HG03378 (cell line): Measurements from ENCODE around the gene C17orf100.
"Not testable (repeated sequence)": the region's sequence is repeated elsewhere in the genome, so short reads cannot be mapped to it uniquely, and the experiment has no call there.

Experiments used
- ATAC-seq: cut with Tn5 transposase; IDR thresholded peaks from one replicate; pipeline ENCODE4 v1.9.1; 2021; ENCODE audit warnings: mild to moderate bottlenecking, moderate library complexity; ENCODE audit not compliant: unreplicated experiment

C17orf100 gene

GRCh38 chr17:6688944-6689343 lies 37.4 kb downstream of the C17orf100 start:
- no peak for ATAC-seq

- no peak for ATAC-seq
These were observed 39.1 kb downstream of the C17orf100 start for GRCh38 chr17:6690641-6691040.

- no peak for ATAC-seq
These were observed 40.0 kb downstream of the C17orf100 start for GRCh38 chr17:6691546-6691945.

GRCh38 chr17:6691958-6692357 lies 40.4 kb downstream of the C17orf100 start:
- not testable (repeated sequence) for ATAC-seq

GRCh38 chr17:6695051-6695450 lies 43.5 kb downstream of the C17orf100 start:
- no peak for ATAC-seq

- no peak for ATAC-seq
These were observed 44.0 kb downstream of the C17orf100 start for GRCh38 chr17:6695565-6695964.

- ATAC-seq = no peak
These were observed 45.3 kb downstream of the C17orf100 start for GRCh38 chr17:6696906-6697305.

GRCh38 chr17:6698004-6698403 lies 46.4 kb downstream of the C17orf100 start:
- no peak for ATAC-seq

- no peak for ATAC-seq
These were observed 48.7 kb downstream of the C17orf100 start for GRCh38 chr17:6699997-6700947.

- ATAC-seq = no peak
These were observed 49.4 kb downstream of the C17orf100 start for GRCh38 chr17:6700948-6701307.

- no peak for ATAC-seq
These were observed 50.2 kb downstream of the C17orf100 start for GRCh38 chr17:6701719-6702118.

GRCh38 chr17:6702567-6703215 lies 51.1 kb downstream of the C17orf100 start:
- no peak for ATAC-seq
